Measurements from ENCODE around the gene KMT5B.

DNA sequence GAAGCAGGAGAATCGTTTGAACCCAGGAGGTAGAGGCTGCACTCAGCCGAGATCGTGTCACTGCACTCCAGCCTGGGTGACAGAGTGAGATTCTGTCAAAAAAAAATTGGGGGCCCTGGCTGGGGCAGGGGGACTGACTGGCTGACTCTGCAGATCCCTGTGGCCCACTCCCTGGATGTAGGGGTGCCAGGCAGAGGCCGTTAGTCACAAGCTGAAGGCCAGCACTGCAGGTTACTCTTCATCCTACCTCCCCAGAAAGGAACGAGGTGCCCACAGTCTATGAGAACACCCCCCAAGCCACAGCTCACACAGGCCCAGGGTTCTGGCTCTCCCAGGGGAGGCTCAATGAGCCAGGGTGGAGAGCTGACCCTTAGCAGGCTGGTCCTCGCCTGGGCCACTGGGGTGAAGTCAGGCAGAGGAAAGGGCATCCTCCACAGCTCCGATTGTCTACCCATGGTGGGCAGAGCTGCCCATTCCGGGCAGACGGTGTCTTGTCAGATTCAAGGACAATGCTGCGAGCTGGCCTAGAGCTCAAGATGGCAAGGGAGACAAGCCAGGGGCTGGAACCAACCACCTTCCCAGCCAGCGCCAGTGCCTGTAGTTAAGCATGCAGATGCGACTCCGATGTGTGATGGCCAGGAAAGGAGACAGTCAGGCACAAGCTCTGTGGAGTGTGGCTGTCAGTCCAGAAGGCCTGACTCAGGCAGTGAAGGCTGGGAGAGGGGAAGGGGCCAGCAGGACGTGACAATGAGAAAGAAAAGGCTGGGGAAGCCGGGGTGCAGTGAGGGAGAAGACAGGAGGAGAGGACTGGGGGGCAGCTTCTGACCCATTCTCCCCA, 46.2 kb upstream of the KMT5B start:
- TF ChIP-seq POLR2AphosphoS5 (IDR thresholded peaks at IDR 0.05; ENCODE audit: low read depth, low read length) (no peak), POU2F2 (IDR thresholded peaks at IDR 0.05; ENCODE audit: low read depth, low read length) (no peak), TAF1 (IDR thresholded peaks at IDR 0.05; ENCODE audit: low read depth, low read length) (no peak), POLR2A (IDR thresholded peaks at IDR 0.05; ENCODE audit: low read depth, low read length) (no peak)
